K562 (cell line): Measurements from ENCODE around the gene CMTR1. TPM values are rescaled to one million over a fixed set of nuclear protein-coding genes. Genes with fewer than 3 reads are reported as not detected.
A peak's percentile ranks its signal among the peaks of the same experiment; 100 is the strongest.

ENCODE experiments used
- ARID2 ChIP-seq: fragments of 450-650 bp; IDR thresholded peaks from 2 replicates; pipeline ENCODE4 v1.6.1; 2017; ENCODE audit warnings: antibody characterized with exemption, mild to moderate bottlenecking
- BRF1 ChIP-seq: IDR thresholded peaks from 3 replicates; pipeline ENCODE4 v1.6.1; 2011; ENCODE audit warnings: borderline replicate concordance, mild to moderate bottlenecking; ENCODE audit not compliant: insufficient read length; ENCODE audit errors: extremely low read depth
- CREM ChIP-seq: IDR thresholded peaks from 2 replicates; pipeline ENCODE4 v1.6.1; 2014; ENCODE audit warnings: antibody characterized with exemption, low read depth
- CTCFL ChIP-seq: IDR thresholded peaks from 2 replicates; pipeline ENCODE4 v1.6.1; 2011; ENCODE audit warnings: borderline replicate concordance, low read depth, mild to moderate bottlenecking, moderate library complexity, low read length; ENCODE audit not compliant: insufficient read depth, poor library complexity, severe bottlenecking
- CXXC5 ChIP-seq: fragments of 250-450 bp; sonication (Bioruptor Pico); IDR thresholded peaks from 2 replicates; pipeline ENCODE4 v1.8.0; 2022; ENCODE audit warnings: inconsistent platforms, mild to moderate bottlenecking, moderate library complexity
- FOXM1 ChIP-seq, 2 experiments: fragments of 450-650 bp in 1 of 2; sonication (generic) in 1 of 2; formaldehyde crosslinking in 1 of 2; IDR thresholded peaks; 2 replicates each; pipeline versions ENCODE4 v1.6.1 to v1.9.0; 2017 to 2022; ENCODE audit warnings: low read depth in 2 of 2, mild to moderate bottlenecking in 2 of 2, missing genetic modification reagents in 1 of 2, moderate library complexity in 1 of 2
- FOXP1 ChIP-seq: sonication (generic); formaldehyde crosslinking; IDR thresholded peaks from 2 replicates; pipeline ENCODE4 v1.8.0; 2022; ENCODE audit warnings: mild to moderate bottlenecking, missing genetic modification reagents
- KHSRP ChIP-seq: fragments of 450-650 bp; IDR thresholded peaks from 2 replicates; pipeline ENCODE4 v1.6.1; 2017
- KLF1 ChIP-seq: fragments of 450-650 bp; IDR thresholded peaks from 2 replicates; pipeline ENCODE4 v1.6.1; 2016; ENCODE audit warnings: missing genetic modification characterization, missing compliant biosample characterization
- MCM3 ChIP-seq: fragments of 450-650 bp; IDR thresholded peaks from 2 replicates; pipeline ENCODE4 v1.6.1; 2016
- POLR2G ChIP-seq: fragments of 200-400 bp; formaldehyde crosslinking; IDR thresholded peaks from 2 replicates; pipeline ENCODE4 v1.6.1; 2017; ENCODE audit warnings: low read depth, mild to moderate bottlenecking, antibody characterized with exemption, low read length, moderate library complexity
- RB1 ChIP-seq: fragments of 450-650 bp; IDR thresholded peaks from 2 replicates; pipeline ENCODE4 v1.6.1; 2017; ENCODE audit warnings: low read depth, mild to moderate bottlenecking
- RBM34 ChIP-seq: fragments of 200-400 bp; formaldehyde crosslinking; IDR thresholded peaks from 2 replicates; pipeline ENCODE4 v1.6.1; 2018; ENCODE audit warnings: low read length, borderline replicate concordance; ENCODE audit not compliant: insufficient read depth
- SMAD4 ChIP-seq: fragments of 250-450 bp; sonication (Bioruptor Pico); conservative IDR thresholded peaks from 2 replicates; pipeline ENCODE4 v1.8.0; 2021; ENCODE audit warnings: inconsistent platforms, mild to moderate bottlenecking, moderate library complexity
- THAP12 ChIP-seq: fragments of 250-450 bp; sonication (Bioruptor Pico); IDR thresholded peaks from 2 replicates; pipeline ENCODE4 v1.9.0; 2021; ENCODE audit warnings: mild to moderate bottlenecking, inconsistent platforms
- U2AF1 ChIP-seq: fragments of 200-400 bp; formaldehyde crosslinking; optimal IDR thresholded peaks from 2 replicates; pipeline ENCODE3; 2017; ENCODE audit warnings: mild to moderate bottlenecking, low read depth, low read length, moderate library complexity
- ZBTB33 ChIP-seq: sonication (generic); formaldehyde crosslinking; IDR thresholded peaks from 2 replicates; pipeline ENCODE4 v1.8.1; 2023; ENCODE audit warnings: mild to moderate bottlenecking, missing genetic modification reagents
- ZFP36 ChIP-seq: fragments of 150-350 bp; IDR thresholded peaks from 2 replicates; pipeline ENCODE4 v1.6.1; 2018; ENCODE audit warnings: low read length, low read depth; ENCODE audit not compliant: partially characterized antibody
- ZNF263 ChIP-seq: sonication (generic); formaldehyde crosslinking; IDR thresholded peaks from 2 replicates; pipeline ENCODE4 v1.8.0; 2022; ENCODE audit warnings: mild to moderate bottlenecking, missing genetic modification reagents, borderline replicate concordance
- polyA plus RNA-seq, 8 experiments: library from polyadenylated mRNA; depleted of rRNA in 4 of 8; stranded (reverse) in 5 of 8; unstranded in 3 of 8; fragments of >200 nt; fragmentation: Nextera tagmentation in 2 of 8; fragmentation: Illumina TruSeq in 1 of 8; extraction: Ambion mirVana in 2 of 8; extraction: Trizol in 1 of 8; gene quantifications; 2 replicates each; pipeline versions ENCODE4 v1.2.1 to v1.2.3, GENCODE V29; 2011 to 2014; ENCODE audit warnings: inconsistent platforms in 1 of 8, missing spikeins in 1 of 8
- total RNA-seq, 7 experiments: library from RNA; depleted of rRNA in 6 of 7; stranded (reverse); fragments of >200 nt in 6 of 7; fragmentation: Illumina TruSeq in 2 of 7; extraction: Trizol in 2 of 7; gene quantifications; 2 replicates each; pipeline versions ENCODE4 v1.2.1 to v1.2.3, GENCODE V29; 2011 to 2021; ENCODE audit warnings: low replicate concordance in 1 of 7
- TF ChIP-seq, protein P1 (sequence below): sonication (generic); formaldehyde crosslinking; IDR thresholded peaks from 2 replicates; pipeline ENCODE4 v1.8.0; 2022; ENCODE audit warnings: missing genetic modification reagents, mild to moderate bottlenecking, moderate library complexity, borderline replicate concordance

The CMTR1 gene
- total and polyA plus RNA-seq, 9 of the 15 experiments (the other 6 are each of a cell fraction or from before 2014, with no cell fraction given): 2.9 to 63.5 (median 49.5) TPM

DNA sequence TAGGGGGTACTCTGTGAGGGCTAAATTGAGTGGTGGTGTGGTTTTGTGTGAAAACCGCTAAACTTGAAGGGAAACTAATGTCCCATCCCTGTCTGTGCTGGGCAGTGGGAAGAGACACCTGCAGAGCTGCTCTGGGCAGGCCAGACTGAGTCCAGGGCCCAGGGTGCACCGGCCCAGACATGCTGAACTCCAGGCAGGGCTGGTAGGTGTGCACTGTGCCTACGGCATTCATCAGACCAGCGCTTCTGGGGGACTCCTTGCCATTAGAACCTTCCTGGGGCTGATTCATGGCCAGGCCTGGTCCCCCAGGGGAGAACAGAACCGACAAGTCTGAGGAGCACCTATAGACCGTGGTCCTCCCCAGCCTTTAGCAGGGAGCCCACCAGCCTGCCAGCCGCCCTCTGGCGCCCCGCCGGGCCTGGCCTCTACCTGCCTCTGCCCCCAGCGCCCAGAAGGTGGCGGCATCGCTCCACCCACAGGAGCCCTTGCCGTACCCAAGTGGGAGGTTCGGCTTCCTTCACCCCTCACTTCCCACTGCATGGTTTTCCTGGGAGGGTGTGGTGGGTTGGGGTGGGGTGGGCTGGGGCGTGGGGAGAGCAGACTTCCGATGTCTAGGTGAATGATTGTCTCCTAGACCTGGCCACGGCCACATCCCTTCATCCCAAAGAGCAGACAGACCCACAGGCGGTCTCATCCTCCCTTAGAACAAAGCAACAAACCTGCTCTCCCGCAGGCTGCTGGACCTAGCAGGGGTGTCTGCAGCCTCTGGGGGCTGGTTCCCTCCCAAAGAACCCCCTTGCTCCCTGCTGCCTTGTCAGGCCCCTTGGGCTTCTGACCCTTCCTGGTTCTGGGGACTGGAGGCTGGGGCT, 51.1 kb downstream of the CMTR1 start (continued):
- no peak for TF ChIP-seq BRF1
- no peak for TF ChIP-seq KLF1
- TF ChIP-seq POLR2G: peak; percentile 59; the same call in 1 of the 2 replicates
- peak; percentile 37 for TF ChIP-seq ZFP36
- TF ChIP-seq SMAD4 (CRISPR knock-in tag): no peak
- peak; percentile 90 for TF ChIP-seq ZBTB33 (CRISPR knock-in tag)
- 0 out of 2 replicates have a peak, but pooled peaks have one; percentile 8 for TF ChIP-seq CREM
- peak; percentile 54 for TF ChIP-seq CTCFL
- peak; percentile 72; the same call in 1 of the 2 replicates for TF ChIP-seq ZNF263 (CRISPR knock-in tag)
- no peak for TF ChIP-seq FOXM1 (IDR thresholded peaks at IDR 0.05; ENCODE audit: low read depth)
- TF ChIP-seq FOXM1 (CRISPR knock-in tag; IDR thresholded peaks at IDR 0.05; ENCODE audit: low read depth): no peak
- TF ChIP-seq, protein P1, sequence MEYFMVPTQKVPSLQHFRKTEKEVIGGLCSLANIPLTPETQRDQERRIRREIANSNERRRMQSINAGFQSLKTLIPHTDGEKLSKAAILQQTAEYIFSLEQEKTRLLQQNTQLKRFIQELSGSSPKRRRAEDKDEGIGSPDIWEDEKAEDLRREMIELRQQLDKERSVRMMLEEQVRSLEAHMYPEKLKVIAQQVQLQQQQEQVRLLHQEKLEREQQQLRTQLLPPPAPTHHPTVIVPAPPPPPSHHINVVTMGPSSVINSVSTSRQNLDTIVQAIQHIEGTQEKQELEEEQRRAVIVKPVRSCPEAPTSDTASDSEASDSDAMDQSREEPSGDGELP: 0 out of 2 replicates have a peak, but pooled peaks have one; percentile 11
- TF ChIP-seq CXXC5 (CRISPR knock-in tag): no peak
- no peak for TF ChIP-seq KHSRP
- peak; percentile 57; the same call in 1 of the 2 replicates for TF ChIP-seq RB1
- no peak for TF ChIP-seq ARID2
- TF ChIP-seq RBM34: no peak
- no peak for TF ChIP-seq MCM3
- TF ChIP-seq U2AF1: no peak
- TF ChIP-seq THAP12 (CRISPR knock-in tag): no peak
- 0 out of 2 replicates have a peak, but pooled peaks have one; percentile 45 for TF ChIP-seq FOXP1 (CRISPR knock-in tag)
